GM20000 (cell line): ENCODE results near the gene RPS5.
A peak's percentile ranks its signal among the peaks of the same experiment; 100 is the strongest.
"Not testable (repeated sequence)": the region's sequence is repeated elsewhere in the genome, so short reads cannot be mapped to it uniquely, and the experiment has no call there.

ENCODE experiments used
- DNase-seq: peaks from one replicate; pipeline ENCODE4 v3.0.0; 2012; ENCODE audit warnings: low spot score
- TF ChIP-seq, protein P1 (sequence below): IDR thresholded peaks from 2 replicates; pipeline ENCODE4 v1.5.1; 2012; ENCODE audit warnings: mild to moderate bottlenecking, control low read depth; ENCODE audit errors: extremely low read depth, missing control alignments

Gene RPS5

DNA sequence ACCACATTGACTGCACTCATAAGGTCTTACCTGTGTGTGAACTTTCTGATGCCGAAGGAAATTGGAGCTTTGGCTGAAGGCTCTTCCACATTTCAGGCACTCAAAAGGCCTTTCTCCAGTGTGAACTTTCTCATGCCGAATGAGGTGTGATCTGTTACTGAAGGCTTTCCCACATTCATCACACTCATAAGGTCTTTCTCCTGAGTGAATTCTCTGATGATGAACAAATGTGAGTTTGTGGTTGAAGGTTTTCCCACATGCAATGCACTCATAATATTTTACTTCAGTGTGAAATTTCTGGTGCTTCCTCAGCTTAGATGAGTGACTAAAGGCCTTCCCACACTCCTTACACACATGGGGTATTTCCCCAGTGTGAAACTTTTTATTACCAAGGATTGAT, 47.1 kb downstream of the RPS5 start:
- TF ChIP-seq, protein P1, sequence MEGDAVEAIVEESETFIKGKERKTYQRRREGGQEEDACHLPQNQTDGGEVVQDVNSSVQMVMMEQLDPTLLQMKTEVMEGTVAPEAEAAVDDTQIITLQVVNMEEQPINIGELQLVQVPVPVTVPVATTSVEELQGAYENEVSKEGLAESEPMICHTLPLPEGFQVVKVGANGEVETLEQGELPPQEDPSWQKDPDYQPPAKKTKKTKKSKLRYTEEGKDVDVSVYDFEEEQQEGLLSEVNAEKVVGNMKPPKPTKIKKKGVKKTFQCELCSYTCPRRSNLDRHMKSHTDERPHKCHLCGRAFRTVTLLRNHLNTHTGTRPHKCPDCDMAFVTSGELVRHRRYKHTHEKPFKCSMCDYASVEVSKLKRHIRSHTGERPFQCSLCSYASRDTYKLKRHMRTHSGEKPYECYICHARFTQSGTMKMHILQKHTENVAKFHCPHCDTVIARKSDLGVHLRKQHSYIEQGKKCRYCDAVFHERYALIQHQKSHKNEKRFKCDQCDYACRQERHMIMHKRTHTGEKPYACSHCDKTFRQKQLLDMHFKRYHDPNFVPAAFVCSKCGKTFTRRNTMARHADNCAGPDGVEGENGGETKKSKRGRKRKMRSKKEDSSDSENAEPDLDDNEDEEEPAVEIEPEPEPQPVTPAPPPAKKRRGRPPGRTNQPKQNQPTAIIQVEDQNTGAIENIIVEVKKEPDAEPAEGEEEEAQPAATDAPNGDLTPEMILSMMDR, result no peak
- DNase-seq, result no peak

DNA sequence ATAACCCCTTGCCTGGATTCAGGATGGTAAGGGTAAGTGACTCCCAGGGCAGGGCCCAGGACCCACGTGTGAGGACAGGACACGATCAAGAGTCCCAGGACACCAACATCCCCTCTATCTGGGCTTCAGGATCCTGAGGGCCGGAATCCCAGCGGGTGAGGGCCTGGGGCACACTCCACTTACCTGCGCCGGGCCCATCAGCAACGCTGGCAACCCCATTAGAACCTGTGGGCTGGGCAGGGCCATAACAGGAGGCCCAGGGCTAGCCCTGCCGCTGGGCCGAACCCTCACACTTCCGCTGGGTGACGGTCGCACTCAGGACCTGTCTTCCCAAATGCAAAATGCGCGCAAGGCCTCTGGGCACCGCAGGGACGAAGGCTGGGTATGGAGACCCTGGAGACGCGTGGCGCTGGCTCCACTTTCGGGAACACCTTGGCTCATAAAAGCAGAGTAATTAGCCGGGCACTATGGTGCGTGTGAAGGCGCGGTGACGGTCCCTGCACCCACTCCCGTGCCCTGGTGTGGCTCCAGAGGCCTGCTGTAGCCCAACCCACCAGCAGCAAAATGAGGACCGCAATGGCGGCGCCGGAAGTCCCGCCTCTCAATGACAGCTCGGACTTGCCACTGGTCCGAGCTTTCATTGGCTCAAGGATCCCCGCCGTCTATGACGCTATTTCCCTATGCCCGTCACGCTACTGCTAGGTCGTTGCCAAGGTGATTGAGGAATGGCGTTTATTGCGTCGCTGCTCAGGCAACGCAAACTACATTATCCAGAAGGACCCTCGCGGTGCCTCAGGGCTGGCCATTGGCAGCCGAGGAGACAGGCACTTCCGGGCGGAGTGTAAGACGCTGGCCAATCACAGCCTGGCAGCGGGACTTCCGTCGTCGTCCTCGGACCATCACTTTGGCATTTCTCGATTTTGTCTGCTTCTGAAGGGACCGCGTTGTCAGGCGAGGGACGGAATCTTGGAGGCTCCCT, 52.8 kb downstream of the RPS5 start, which contains the start of gene ZNF132:
Gene ZNF132 (minus strand): TSS at position 578 of the 979 bp plus-strand sequence. CDS start 332 bp downstream, at position 246.
- TF ChIP-seq, protein P1, result no peak
- peak; percentile 94 for DNase-seq

DNA sequence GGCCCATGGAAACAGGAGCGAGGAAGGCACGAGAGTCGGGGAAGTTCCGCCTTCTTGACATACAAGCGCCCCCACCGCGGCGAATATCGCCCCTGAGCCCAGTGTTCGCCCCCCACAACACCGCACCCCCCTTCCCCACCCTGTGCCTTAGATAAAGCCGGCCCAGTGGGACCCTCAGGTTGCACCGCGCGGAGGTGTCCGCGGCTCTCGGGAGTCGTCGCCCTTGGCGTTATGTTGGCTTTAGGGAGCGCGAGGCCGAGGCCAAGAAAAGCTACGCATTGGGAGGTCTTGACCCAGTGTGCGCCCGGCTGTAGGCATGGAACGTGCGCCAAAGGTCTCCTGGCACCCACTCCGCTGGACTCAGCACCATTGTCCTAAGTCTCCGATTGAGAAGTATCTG, 53.5 kb downstream of the RPS5 start:
- DNase-seq, result no peak
- TF ChIP-seq, protein P1, result no peak

DNA sequence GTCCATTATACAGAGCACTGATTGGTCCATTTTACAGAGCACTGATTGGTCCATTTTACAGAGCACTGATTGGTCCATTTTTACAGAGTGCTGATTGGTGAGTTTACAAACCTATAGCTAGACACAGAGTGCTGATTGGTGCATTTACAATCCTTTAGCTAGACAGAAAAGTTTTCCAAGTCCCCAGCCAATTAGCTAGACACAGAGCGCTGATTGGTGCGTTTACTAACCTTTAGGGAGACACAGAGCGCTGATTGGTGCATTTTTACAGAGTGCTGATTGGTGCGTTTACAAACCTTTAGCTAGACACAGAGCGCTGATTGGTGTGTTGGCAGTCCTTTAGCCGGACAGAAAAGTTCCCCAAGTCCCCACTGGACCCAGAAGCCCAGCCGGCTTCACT, 55.9 kb downstream of the RPS5 start:
- DNase-seq, result not testable (repeated sequence)
